Pancreas (tissue), 10 donors: ENCODE data around the gene SLC25A1. TPM values are rescaled to one million over a fixed set of nuclear protein-coding genes. Genes with fewer than 3 reads are reported as not detected.

Experiments
- ATAC-seq, 4 donors: fragments of 200-7000 bp; cut with Tn5 transposase; one replicate each; pipeline versions ENCODE4 v1.8.0 to v1.9.1; 2020; ENCODE audit warnings: mild to moderate bottlenecking in 4 of 4, moderate library complexity in 4 of 4
- DNase-seq, 6 donors: peaks; one replicate each; pipeline ENCODE4 v3.0.0-alpha.2; 2020
- FAIRE-seq: peaks from 2 replicates; lab custom pipeline; 2012; peaks lifted over from hg19 to GRCh38; lab: Jason Lieb, UNC
- H3K27ac ChIP-seq, 4 donors: fragments of 200-600 bp; sonication (generic); 1 replicate in 3 of 4; 2 replicates in 1 of 4; pipeline versions ENCODE4 v1.5.0 to v1.8.0; 2020
- H3K27me3 ChIP-seq, 4 donors: fragments of 200-600 bp; one replicate each; pipeline ENCODE4 v1.8.0; 2021
- H3K36me3 ChIP-seq, 3 donors: fragments of 200-600 bp; sonication (generic) in 1 of 3; one replicate each; pipeline versions ENCODE4 v1.5.0 to v1.8.0; 2020 to 2021
- H3K4me1 ChIP-seq, 3 donors: fragments of 200-600 bp; one replicate each; pipeline ENCODE4 v1.8.0; 2021
- H3K4me3 ChIP-seq, 4 donors: fragments of 200-600 bp; sonication (generic) in 2 of 4; one replicate each; pipeline versions ENCODE4 v1.5.0 to v1.8.0; 2020 to 2021
- H3K9me3 ChIP-seq, 4 donors: fragments of 200-600 bp; one replicate each; pipeline ENCODE4 v1.8.0; 2021
- CTCF ChIP-seq, 4 donors: fragments of 200-600 bp; sonication (generic) in 3 of 4; IDR thresholded peaks; one replicate each; pipeline versions ENCODE4 v1.5.0 to v1.8.0; 2021; ENCODE audit warnings: antibody characterized with exemption in 4 of 4
- WGBS, 2 donors: extraction: QIAGEN DNeasy Blood & Tissue Kit; methylation state at CpG; one replicate each; pipeline ENCODE4 v1.1.7; 2013; 5-methylcytosine and 5-hydroxymethylcytosine counted together
- intact Hi-C, 3 donors: fragments of 100-400 bp; cut with DNase I; formaldehyde crosslinking; loops; one replicate each; pipeline versions ENCODE4 v1.11.1 to v1.14.2; 2022
- polyA plus RNA-seq, 2 donors: library from polyadenylated mRNA; stranded (reverse); fragments of 200-250 nt; gene quantifications; one replicate each; pipeline ENCODE4 v1.2.3, GENCODE V29; 2013
- total RNA-seq, 6 donors: library from RNA; stranded (reverse); fragmentation: NEBNext Ultra II Directional in 4 of 6; extraction: Animal tissue kit (Norgen Biotek cat#: 25700) in 4 of 6; gene quantifications; one replicate each; pipeline versions ENCODE4 v1.2.1 to v1.2.4, GENCODE V29; 2021 to 2023
- donor health status: healthy with polysubstance abuse.
- donor health status: DM: no; HTN: no; CAD: no; lungs with moderate emphysema.
- donor health status: DM: no; HTN: no; CAD: no.
- donor health status: control.
- donor health status: control.
- donor health status: Bipolar disorder and iron deficiency.
- donor health status: DM: yes; HTN: yes; CAD: no.
- donor health status: DM: no; HTN: no; CAD: no.
- donor health status: DM: no; HTN: no; CAD: no.
- donor health status: DM: yes; HTN: yes; CAD: no.

Gene SLC25A1
- total and polyA plus RNA-seq, 8 donors, result 29.3 to 43.9 (median 35.9) TPM

DNA sequence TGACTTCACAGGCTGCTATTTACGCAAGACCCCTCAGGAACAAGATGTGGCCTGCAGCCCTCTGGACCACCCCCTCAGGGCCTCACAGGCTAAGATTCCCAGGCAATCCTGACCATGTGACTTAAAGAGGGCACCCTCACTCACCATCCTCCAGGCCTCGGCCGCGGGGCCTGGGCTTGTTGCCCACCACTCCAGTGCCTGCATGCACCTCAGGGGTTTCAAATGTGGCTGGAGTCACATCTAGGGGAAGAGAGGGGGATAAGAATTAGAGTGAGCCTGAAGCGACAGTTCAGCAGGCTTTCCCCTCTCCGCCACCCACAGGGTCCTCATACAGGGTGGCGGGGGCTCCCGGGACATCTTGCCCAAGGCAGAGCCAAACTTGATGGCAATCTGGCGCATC, 36.1 kb downstream of the SLC25A1 start:
- FAIRE-seq (no peak), ATAC-seq (no peak), DNase-seq (no peak)
- intact Hi-C loops, result loop anchor here in 1 of 3 donors (10.0 kb wide), 1 partner anchor 492 kb away; no protein-coding TSS in a partner anchor
- Histone ChIP-seq H3K4me3 (no peak overlapping the region), H3K27me3 (no peaks in the 10 kb centered on the region), H3K36me3 (peaks cover 0 to 34% (median 26%) of the 10 kb centered on the region in 3 donors), H3K4me1 (peaks cover 0 to 6% (median 5%) of the 10 kb centered on the region in 3 donors), H3K9me3 (no peaks in the 10 kb centered on the region), H3K27ac (no peak overlapping the region)
- TF ChIP-seq CTCF (IDR thresholded peaks at IDR 0.05), result no peak
- 96 to 99% methylated on average over 9 of the region's 9 CpGs for WGBS, 2 donors

DNA sequence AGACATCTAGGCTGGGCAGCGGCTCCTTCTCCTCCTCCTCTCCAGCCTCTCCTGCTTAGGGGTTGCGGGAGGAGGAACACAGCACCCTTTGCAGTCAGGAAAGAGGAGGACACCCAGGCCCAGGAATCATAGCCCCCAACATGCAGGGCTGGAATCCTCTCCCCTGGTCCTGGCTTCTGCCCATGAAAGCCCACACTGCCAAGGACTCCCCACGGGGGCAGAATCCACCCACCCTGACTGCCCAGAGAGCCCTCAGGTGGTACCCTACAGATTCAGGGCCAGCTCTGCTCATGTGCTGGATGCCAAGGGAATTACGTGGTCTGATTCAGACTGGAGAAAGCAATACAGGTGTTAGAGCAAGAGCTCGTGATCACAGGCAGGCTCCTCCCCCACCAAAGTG, 38.6 kb downstream of the SLC25A1 start:
- WGBS, 2 donors, result 89 to 95% methylated on average over 5 of the region's 5 CpGs
- TF ChIP-seq CTCF (IDR thresholded peaks at IDR 0.05), result no peak
- FAIRE-seq (no peak), DNase-seq (peak in 1 of 6 donors; percentile 7), ATAC-seq (no peak)
- H3K27ac ChIP-seq, result no peak overlapping the region
- H3K36me3 ChIP-seq, result peaks cover 0 to 42% (median 26%) of the 10 kb centered on the region in 3 donors
- H3K9me3 ChIP-seq, result no peaks in the 10 kb centered on the region
- no peak overlapping the region for H3K4me3 ChIP-seq
- intact Hi-C loops, result loop anchor here in 1 of 3 donors (10.0 kb wide), 3 partner anchors 85 to 495 kb away; no protein-coding TSS in a partner anchor
- peaks cover 0 to 6% (median 5%) of the 10 kb centered on the region in 3 donors for H3K4me1 ChIP-seq
- H3K27me3 ChIP-seq, result no peaks in the 10 kb centered on the region

GRCh38 chr22:19139001-19139356, 39.6 kb downstream of the SLC25A1 start:
- Histone ChIP-seq H3K9me3 (no peaks in the 10 kb centered on the region), H3K4me3 (no peak overlapping the region), H3K27ac (no peak overlapping the region), H3K27me3 (no peaks in the 10 kb centered on the region), H3K4me1 (peaks cover 0 to 6% (median 5%) of the 10 kb centered on the region in 3 donors), H3K36me3 (peaks cover 0 to 52% (median 32%) of the 10 kb centered on the region in 3 donors)
- no peak for TF ChIP-seq CTCF (IDR thresholded peaks at IDR 0.05)
- ATAC-seq (no peak), DNase-seq (peak in 2 of 6 donors; percentile 8 to 52), FAIRE-seq (no peak)
- intact Hi-C loops, result loop anchor here in 1 of 3 donors (10.0 kb wide), 2 partner anchors 84 to 86 kb away; no protein-coding TSS in a partner anchor
- 93 to 94% methylated on average over 9 of the region's 9 CpGs for WGBS, 2 donors

GRCh38 chr22:19138217-19139000, 40.1 kb downstream of the SLC25A1 start:
- Histone ChIP-seq H3K27me3 (no peaks in the 10 kb centered on the region), H3K9me3 (no peaks in the 10 kb centered on the region), H3K4me1 (peaks cover 0 to 2% (median 1%) of the 10 kb centered on the region in 3 donors), H3K27ac (no peak overlapping the region), H3K36me3 (peaks cover 0 to 56% (median 37%) of the 10 kb centered on the region in 3 donors), H3K4me3 (no peak overlapping the region)
- no peak for ATAC-seq
- intact Hi-C loops, result loop anchor here in 1 of 3 donors (10.0 kb wide), 2 partner anchors 84 to 86 kb away; no protein-coding TSS in a partner anchor
- peak in 3 of 6 donors; percentile 8 to 56 (median 22) for DNase-seq
- TF ChIP-seq CTCF (IDR thresholded peaks at IDR 0.05), result no peak
- FAIRE-seq, result no peak
- WGBS, 2 donors, result 86% methylated on average over 15 of the region's 15 CpGs
